ENCODE measurements around the gene OGDH. TPM values are rescaled to one million over a fixed set of nuclear protein-coding genes. Genes with fewer than 3 reads are reported as not detected.
A peak's percentile ranks its signal among the peaks of the same experiment; 100 is the strongest.

The OGDH gene
- total and polyA plus RNA-seq, 2 of the 13 experiments (the other 11 are each of a cell fraction or from before 2014, with no cell fraction given), result 17.4 to 25.4 TPM

GRCh38 chr7:44561962-44562621 is 44.3 kb upstream of the OGDH start (continued):
- TF ChIP-seq ZNF691 (CRISPR knock-in tag; IDR thresholded peaks at IDR 0.05; ENCODE audit: borderline replicate concordance, low read depth) (0 out of 2 replicates have a peak, but pooled peaks have one; percentile 64), TFAP4 (IDR thresholded peaks at IDR 0.05; ENCODE audit: borderline replicate concordance, low read depth) (peak; percentile 89), HMGXB3 (CRISPR knock-in tag; IDR thresholded peaks at IDR 0.05; ENCODE audit: borderline replicate concordance) (peak; percentile 77; the same call in 1 of the 2 replicates), MIER2 (CRISPR knock-in tag; IDR thresholded peaks at IDR 0.05) (no peak), ZNF674 (CRISPR knock-in tag; IDR thresholded peaks at IDR 0.05; ENCODE audit: low read depth) (no peak), POLR2G (IDR thresholded peaks at IDR 0.05; ENCODE audit: low read depth, low read length) (peak; percentile 66; the same call in 1 of the 2 replicates), TOPORS (CRISPR knock-in tag; IDR thresholded peaks at IDR 0.05) (peak; percentile 67; the same call in 1 of the 2 replicates), MAX (IDR thresholded peaks at IDR 0.05) (no peak), FOXP1 (IDR thresholded peaks at IDR 0.05) (no peak), FOXP1 (CRISPR knock-in tag; IDR thresholded peaks at IDR 0.05) (peak; percentile 46; the same call in 1 of the 2 replicates), TFE3 (CRISPR knock-in tag; IDR thresholded peaks at IDR 0.05) (no peak), DMAP1 (CRISPR knock-in tag; IDR thresholded peaks at IDR 0.05) (0 out of 2 replicates have a peak, but pooled peaks have one; percentile 38), ZKSCAN8 (CRISPR knock-in tag; IDR thresholded peaks at IDR 0.05; ENCODE audit: borderline replicate concordance) (peak; percentile 76; the same call in 1 of the 2 replicates), ARID4A (CRISPR knock-in tag; IDR thresholded peaks at IDR 0.05; ENCODE audit: borderline replicate concordance) (peak; percentile 62; the same call in 1 of the 2 replicates), ZNF335 (CRISPR knock-in tag; IDR thresholded peaks at IDR 0.05) (no peak), KDM5A (IDR thresholded peaks at IDR 0.05; ENCODE audit: borderline replicate concordance, low read length) (no peak), MTA1 (CRISPR knock-in tag; IDR thresholded peaks at IDR 0.05; ENCODE audit: borderline replicate concordance) (peak; percentile 64; the same call in 1 of the 2 replicates), NCOA2 (CRISPR knock-in tag; IDR thresholded peaks at IDR 0.05) (peak; percentile 57)
